Measurements from ENCODE around the gene ATP8B4.

ATP8B4 gene

GRCh38 chr15:49927189-49927861 is 191.7 kb downstream of the ATP8B4 start:
- Histone ChIP-seq H3K4me1 (ENCODE audit: low read depth, poor library complexity, severe bottlenecking) (no peaks in the 10 kb centered on the region), H4K20me1 (ENCODE audit: insufficient read depth) (no peaks in the 10 kb centered on the region), H3K4me3 (IDR thresholded peaks at IDR 0.05; ENCODE audit: insufficient read depth, low read depth, low read length) (no peak overlapping the region), H3K79me2 (ENCODE audit: insufficient read depth, low read depth) (no peaks in the 10 kb centered on the region), H2AFZ (ENCODE audit: low read depth) (no peak overlapping the region), H3K36me3 (ENCODE audit: insufficient read depth) (no peaks in the 10 kb centered on the region), H3K9ac (no peak overlapping the region), H3K27ac (no peak overlapping the region), H3K4me2 (no peak overlapping the region), H3K27me3 (ENCODE audit: insufficient read depth, low read depth) (no peaks in the 10 kb centered on the region)
- TF ChIP-seq, protein P1, sequence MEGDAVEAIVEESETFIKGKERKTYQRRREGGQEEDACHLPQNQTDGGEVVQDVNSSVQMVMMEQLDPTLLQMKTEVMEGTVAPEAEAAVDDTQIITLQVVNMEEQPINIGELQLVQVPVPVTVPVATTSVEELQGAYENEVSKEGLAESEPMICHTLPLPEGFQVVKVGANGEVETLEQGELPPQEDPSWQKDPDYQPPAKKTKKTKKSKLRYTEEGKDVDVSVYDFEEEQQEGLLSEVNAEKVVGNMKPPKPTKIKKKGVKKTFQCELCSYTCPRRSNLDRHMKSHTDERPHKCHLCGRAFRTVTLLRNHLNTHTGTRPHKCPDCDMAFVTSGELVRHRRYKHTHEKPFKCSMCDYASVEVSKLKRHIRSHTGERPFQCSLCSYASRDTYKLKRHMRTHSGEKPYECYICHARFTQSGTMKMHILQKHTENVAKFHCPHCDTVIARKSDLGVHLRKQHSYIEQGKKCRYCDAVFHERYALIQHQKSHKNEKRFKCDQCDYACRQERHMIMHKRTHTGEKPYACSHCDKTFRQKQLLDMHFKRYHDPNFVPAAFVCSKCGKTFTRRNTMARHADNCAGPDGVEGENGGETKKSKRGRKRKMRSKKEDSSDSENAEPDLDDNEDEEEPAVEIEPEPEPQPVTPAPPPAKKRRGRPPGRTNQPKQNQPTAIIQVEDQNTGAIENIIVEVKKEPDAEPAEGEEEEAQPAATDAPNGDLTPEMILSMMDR (conservative IDR thresholded peaks at IDR 0.05; ENCODE audit: low read depth, low read length) = no peak

GRCh38 chr15:49926740-49927139 is 192.3 kb downstream of the ATP8B4 start:
- Histone ChIP-seq H3K36me3 (ENCODE audit: insufficient read depth) (no peaks in the 10 kb centered on the region), H3K27ac (no peak overlapping the region), H3K9ac (no peak overlapping the region), H3K27me3 (ENCODE audit: insufficient read depth, low read depth) (no peaks in the 10 kb centered on the region), H3K4me2 (no peak overlapping the region), H3K4me3 (IDR thresholded peaks at IDR 0.05; ENCODE audit: insufficient read depth, low read depth, low read length) (no peak overlapping the region), H3K4me1 (ENCODE audit: low read depth, poor library complexity, severe bottlenecking) (no peaks in the 10 kb centered on the region), H4K20me1 (ENCODE audit: insufficient read depth) (no peaks in the 10 kb centered on the region), H2AFZ (ENCODE audit: low read depth) (no peak overlapping the region), H3K79me2 (ENCODE audit: insufficient read depth, low read depth) (no peaks in the 10 kb centered on the region)
- TF ChIP-seq, protein P1 (conservative IDR thresholded peaks at IDR 0.05; ENCODE audit: low read depth, low read length) = no peak

- Histone ChIP-seq H3K4me1 (ENCODE audit: low read depth, poor library complexity, severe bottlenecking) (no peaks in the 10 kb centered on the region), H4K20me1 (ENCODE audit: insufficient read depth) (no peaks in the 10 kb centered on the region), H3K79me2 (ENCODE audit: insufficient read depth, low read depth) (no peaks in the 10 kb centered on the region), H3K36me3 (ENCODE audit: insufficient read depth) (no peaks in the 10 kb centered on the region), H3K27me3 (ENCODE audit: insufficient read depth, low read depth) (no peaks in the 10 kb centered on the region), H2AFZ (ENCODE audit: low read depth) (no peak overlapping the region), H3K4me3 (IDR thresholded peaks at IDR 0.05; ENCODE audit: insufficient read depth, low read depth, low read length) (no peak overlapping the region), H3K27ac (no peak overlapping the region), H3K9ac (no peak overlapping the region), H3K4me2 (no peak overlapping the region)
- TF ChIP-seq, protein P1 (conservative IDR thresholded peaks at IDR 0.05; ENCODE audit: low read depth, low read length) = no peak
Measured at GRCh38 chr15:49923671-49924070, 195.4 kb downstream of the ATP8B4 start.

DNA sequence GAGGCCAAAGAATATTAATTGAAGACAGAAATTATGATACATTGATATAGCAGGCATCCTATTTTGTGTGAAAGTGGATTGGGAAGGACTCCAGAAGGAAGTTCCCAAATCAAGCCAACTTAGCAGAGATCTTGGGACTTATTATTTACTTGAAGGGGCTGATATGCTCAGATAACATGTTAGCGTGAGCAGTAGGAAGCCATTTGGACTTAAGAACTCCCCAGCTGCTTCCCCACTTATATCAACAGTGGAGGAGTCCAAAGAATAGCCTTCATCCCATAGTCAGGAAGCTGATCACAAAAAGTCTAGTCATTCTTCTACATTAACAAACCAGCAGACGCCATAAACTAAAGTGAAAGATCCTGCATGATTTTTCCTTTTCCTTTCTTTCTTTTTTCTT is 200.0 kb downstream of the ATP8B4 start:
- TF ChIP-seq, protein P1 (conservative IDR thresholded peaks at IDR 0.05; ENCODE audit: low read depth, low read length) = no peak
- H3K9ac ChIP-seq = no peak overlapping the region
- no peaks in the 10 kb centered on the region for H3K79me2 ChIP-seq (ENCODE audit: insufficient read depth, low read depth)
- no peak overlapping the region for H3K27ac ChIP-seq
- no peak overlapping the region for H2AFZ ChIP-seq (ENCODE audit: low read depth)
- H4K20me1 ChIP-seq (ENCODE audit: insufficient read depth) = no peaks in the 10 kb centered on the region
- no peaks in the 10 kb centered on the region for H3K36me3 ChIP-seq (ENCODE audit: insufficient read depth)
- H3K27me3 ChIP-seq (ENCODE audit: insufficient read depth, low read depth) = no peaks in the 10 kb centered on the region
- H3K4me3 ChIP-seq (IDR thresholded peaks at IDR 0.05; ENCODE audit: insufficient read depth, low read depth, low read length) = no peak overlapping the region
- H3K4me2 ChIP-seq = no peak overlapping the region
- H3K4me1 ChIP-seq (ENCODE audit: low read depth, poor library complexity, severe bottlenecking) = no peaks in the 10 kb centered on the region

Data from KMS-11 (cell line).